ENCODE measurements around the gene EDRF1.

DNA sequence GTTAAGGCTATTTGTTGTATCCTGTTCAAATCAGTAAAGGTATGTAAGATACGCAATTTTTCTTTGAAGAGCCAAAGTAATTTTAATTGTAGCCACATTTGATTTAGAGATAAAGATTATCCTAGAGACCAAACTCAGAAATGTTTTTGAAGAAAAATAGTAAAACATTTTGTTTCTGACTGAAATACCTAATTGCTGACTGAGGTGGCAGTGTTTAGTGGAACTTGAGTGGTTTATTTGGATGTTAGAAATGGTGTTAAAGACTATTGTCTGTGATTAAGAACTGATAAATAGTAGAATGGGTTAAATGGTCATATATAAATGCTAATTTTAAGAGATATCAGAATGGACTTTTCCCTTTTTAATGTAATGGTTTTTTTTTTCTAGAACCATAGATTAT, 15.3 kb downstream of the EDRF1 start:
- TF ChIP-seq POLR2A (IDR thresholded peaks at IDR 0.05) (no peak), POLR2AphosphoS5 (IDR thresholded peaks at IDR 0.05) (no peak)
- TF ChIP-seq, protein P1, sequence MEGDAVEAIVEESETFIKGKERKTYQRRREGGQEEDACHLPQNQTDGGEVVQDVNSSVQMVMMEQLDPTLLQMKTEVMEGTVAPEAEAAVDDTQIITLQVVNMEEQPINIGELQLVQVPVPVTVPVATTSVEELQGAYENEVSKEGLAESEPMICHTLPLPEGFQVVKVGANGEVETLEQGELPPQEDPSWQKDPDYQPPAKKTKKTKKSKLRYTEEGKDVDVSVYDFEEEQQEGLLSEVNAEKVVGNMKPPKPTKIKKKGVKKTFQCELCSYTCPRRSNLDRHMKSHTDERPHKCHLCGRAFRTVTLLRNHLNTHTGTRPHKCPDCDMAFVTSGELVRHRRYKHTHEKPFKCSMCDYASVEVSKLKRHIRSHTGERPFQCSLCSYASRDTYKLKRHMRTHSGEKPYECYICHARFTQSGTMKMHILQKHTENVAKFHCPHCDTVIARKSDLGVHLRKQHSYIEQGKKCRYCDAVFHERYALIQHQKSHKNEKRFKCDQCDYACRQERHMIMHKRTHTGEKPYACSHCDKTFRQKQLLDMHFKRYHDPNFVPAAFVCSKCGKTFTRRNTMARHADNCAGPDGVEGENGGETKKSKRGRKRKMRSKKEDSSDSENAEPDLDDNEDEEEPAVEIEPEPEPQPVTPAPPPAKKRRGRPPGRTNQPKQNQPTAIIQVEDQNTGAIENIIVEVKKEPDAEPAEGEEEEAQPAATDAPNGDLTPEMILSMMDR (IDR thresholded peaks at IDR 0.05), result no peak

Measured in upper lobe of left lung (tissue), 4 donors.